ENCODE data around the gene RNU4-1.

Gene RNU4-1

DNA sequence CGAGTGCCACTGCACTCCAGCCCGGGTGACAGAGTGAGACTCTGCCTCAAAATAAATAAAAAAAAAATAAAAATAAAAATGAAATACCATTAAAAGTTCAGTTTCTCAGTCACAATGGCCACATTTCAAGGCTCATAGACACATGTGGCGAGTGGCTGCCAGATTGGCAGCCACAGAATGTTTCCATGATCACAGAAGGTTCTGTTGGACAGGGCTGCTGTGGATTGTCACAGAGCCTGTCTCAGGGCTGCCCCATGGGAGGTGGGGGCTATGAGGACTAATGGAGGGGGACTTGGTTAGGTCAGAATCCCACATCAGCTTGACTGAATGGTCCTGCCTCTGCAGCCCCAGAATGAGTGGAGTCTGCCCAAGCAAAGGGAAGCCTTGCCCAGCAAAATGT, 38.4 kb upstream of the RNU4-1 start:
- no peak overlapping the region for H3K4me2 ChIP-seq (ENCODE audit: low read length, poor library complexity, severe bottlenecking)
- H3K9me3 ChIP-seq (ENCODE audit: control insufficient read depth, low read length): no peaks in the 10 kb centered on the region
- H3K79me1 ChIP-seq (replicated peaks; ENCODE audit: low read length, poor library complexity, severe bottlenecking): no peaks in the 10 kb centered on the region
- H3K18ac ChIP-seq (ENCODE audit: low read depth in 1 of 2, low read length in 2 of 2): no peak overlapping the region
- H2AFZ ChIP-seq (ENCODE audit: low read depth, low read length): no peak overlapping the region
- no peak overlapping the region for H3K27ac ChIP-seq (ENCODE audit: low read length, poor library complexity, severe bottlenecking)
- H3K4me1 ChIP-seq (ENCODE audit: control insufficient read depth, insufficient read depth, low read depth, low read length): no peaks in the 10 kb centered on the region
- H3K23ac ChIP-seq (ENCODE audit: low read length in 2 of 2): no peak overlapping the region
- no peak overlapping the region for H2BK120ac ChIP-seq (ENCODE audit: low read depth, low read length)
- no peak overlapping the region for H3K14ac ChIP-seq (ENCODE audit: low read length in 2 of 2)
- no peak overlapping the region for H2BK5ac ChIP-seq (ENCODE audit: low read depth, low read length, poor library complexity, severe bottlenecking)
- no peak overlapping the region for H4K91ac ChIP-seq (ENCODE audit: low read length)
- no peak overlapping the region for H3K4me3 ChIP-seq (ENCODE audit: insufficient read depth in 1 of 2, low read depth in 1 of 2, low read length in 2 of 2)
- WGBS: 95% methylated on average over 1 of the region's 3 CpGs
- no peak overlapping the region for H2BK15ac ChIP-seq (ENCODE audit: low read depth, poor library complexity, severe bottlenecking)
- no peak overlapping the region for H3K4ac ChIP-seq (ENCODE audit: low read depth in 1 of 2, low read length in 2 of 2)
- H2AK5ac ChIP-seq (ENCODE audit: low read length, severe bottlenecking): no peak overlapping the region
- H3K36me3 ChIP-seq (ENCODE audit: control insufficient read depth in 1 of 2, insufficient read depth in 2 of 2, low read depth in 1 of 2, low read length in 2 of 2): no peaks in the 10 kb centered on the region
- H3K9ac ChIP-seq (ENCODE audit: low read length): no peak overlapping the region
- H4K8ac ChIP-seq (ENCODE audit: low read length): no peak overlapping the region
- no peak overlapping the region for H2BK12ac ChIP-seq (ENCODE audit: low read length in 2 of 2)
- H3K27me3 ChIP-seq (ENCODE audit: control insufficient read depth in 1 of 2, insufficient read depth in 1 of 2, low read length in 2 of 2): peaks cover 11 to 25% of the 10 kb centered on the region in 2 experiments
- DNase-seq: no peak

GRCh38 chr12:120328228-120328627, 35.2 kb upstream of the RNU4-1 start:
- Histone ChIP-seq H3K9me3 (ENCODE audit: control insufficient read depth, low read length) (no peaks in the 10 kb centered on the region), H3K79me1 (replicated peaks; ENCODE audit: low read length, poor library complexity, severe bottlenecking) (no peaks in the 10 kb centered on the region), H2BK5ac (ENCODE audit: low read depth, low read length, poor library complexity, severe bottlenecking) (no peak overlapping the region), H3K18ac (ENCODE audit: low read depth in 1 of 2, low read length in 2 of 2) (no peak overlapping the region), H3K4me1 (ENCODE audit: control insufficient read depth, insufficient read depth, low read depth, low read length) (peaks cover 4% of the 10 kb centered on the region), H2BK12ac (ENCODE audit: low read length in 2 of 2) (no peak overlapping the region), H3K4me2 (ENCODE audit: low read length, poor library complexity, severe bottlenecking) (no peak overlapping the region), H2AK5ac (ENCODE audit: low read length, severe bottlenecking) (no peak overlapping the region), H3K23ac (ENCODE audit: low read length in 2 of 2) (no peak overlapping the region), H3K4me3 (ENCODE audit: insufficient read depth in 1 of 2, low read depth in 1 of 2, low read length in 2 of 2) (no peak overlapping the region), H2BK120ac (ENCODE audit: low read depth, low read length) (no peak overlapping the region), H2AFZ (ENCODE audit: low read depth, low read length) (no peak overlapping the region), H4K91ac (ENCODE audit: low read length) (no peak overlapping the region), H3K36me3 (ENCODE audit: control insufficient read depth in 1 of 2, insufficient read depth in 2 of 2, low read depth in 1 of 2, low read length in 2 of 2) (no peaks in the 10 kb centered on the region), H3K27ac (ENCODE audit: low read length, poor library complexity, severe bottlenecking) (no peak overlapping the region), H3K9ac (ENCODE audit: low read length) (no peak overlapping the region), H2BK15ac (ENCODE audit: low read depth, poor library complexity, severe bottlenecking) (no peak overlapping the region), H3K27me3 (ENCODE audit: control insufficient read depth in 1 of 2, insufficient read depth in 1 of 2, low read length in 2 of 2) (peaks cover 11 to 20% of the 10 kb centered on the region in 2 experiments), H3K14ac (ENCODE audit: low read length in 2 of 2) (no peak overlapping the region), H4K8ac (ENCODE audit: low read length) (no peak overlapping the region), H3K4ac (ENCODE audit: low read depth in 1 of 2, low read length in 2 of 2) (no peak overlapping the region)
- DNase-seq: no peak
- 93% methylated on average over 4 of the region's 4 CpGs for WGBS

DNA sequence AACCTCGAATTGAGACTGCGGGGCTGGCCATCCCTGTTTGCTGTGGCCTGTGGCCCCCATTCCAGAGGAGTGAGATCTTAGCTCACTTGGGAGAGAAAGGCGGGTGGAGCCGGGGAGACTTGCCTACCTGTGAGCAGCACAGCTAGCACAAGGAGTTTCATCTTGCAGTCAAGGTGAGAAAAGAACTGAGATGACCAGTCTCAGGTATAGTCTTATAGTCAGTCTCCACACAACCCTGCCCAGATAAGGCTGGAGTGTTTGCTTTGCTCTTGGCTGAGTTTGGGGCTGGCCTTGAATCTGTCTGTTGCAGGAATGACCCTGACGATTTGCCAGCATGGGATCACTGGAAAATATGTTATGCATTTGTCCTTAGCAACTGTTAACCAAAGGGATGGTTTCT, 34.6 kb upstream of the RNU4-1 start, which contains the start of gene PLA2G1B:
Gene PLA2G1B (minus strand): TSS at position 187 of the 400 bp plus-strand sequence. CDS start 26 bp downstream, at position 161.
- H2BK12ac ChIP-seq (ENCODE audit: low read length in 2 of 2): no peak within 1 kb of the TSS
- DNase-seq: no peak
- H3K4me2 ChIP-seq (ENCODE audit: low read length, poor library complexity, severe bottlenecking): no peak within 1 kb of the TSS
- H3K4me3 ChIP-seq (ENCODE audit: insufficient read depth in 1 of 2, low read depth in 1 of 2, low read length in 2 of 2): no peak within 1 kb of the TSS
- no peak within 1 kb of the TSS for H3K14ac ChIP-seq (ENCODE audit: low read length in 2 of 2)
- no peaks in the 10 kb centered on the region for H3K79me1 ChIP-seq (replicated peaks; ENCODE audit: low read length, poor library complexity, severe bottlenecking)
- no peak within 1 kb of the TSS for H2BK5ac ChIP-seq (ENCODE audit: low read depth, low read length, poor library complexity, severe bottlenecking)
- no peak within 1 kb of the TSS for H3K23ac ChIP-seq (ENCODE audit: low read length in 2 of 2)
- H2AFZ ChIP-seq (ENCODE audit: low read depth, low read length): no peak within 1 kb of the TSS
- no peak within 1 kb of the TSS for H4K8ac ChIP-seq (ENCODE audit: low read length)
- H2BK15ac ChIP-seq (ENCODE audit: low read depth, poor library complexity, severe bottlenecking): no peak within 1 kb of the TSS
- H3K36me3 ChIP-seq (ENCODE audit: control insufficient read depth in 1 of 2, insufficient read depth in 2 of 2, low read depth in 1 of 2, low read length in 2 of 2): no peaks in the 10 kb centered on the region
- no peak within 1 kb of the TSS for H4K91ac ChIP-seq (ENCODE audit: low read length)
- H3K4me1 ChIP-seq (ENCODE audit: control insufficient read depth, insufficient read depth, low read depth, low read length): peaks cover 4% of the 10 kb centered on the region
- no peak within 1 kb of the TSS for H3K4ac ChIP-seq (ENCODE audit: low read depth in 1 of 2, low read length in 2 of 2)
- H3K9ac ChIP-seq (ENCODE audit: low read length): no peak within 1 kb of the TSS
- no peaks in the 10 kb centered on the region for H3K9me3 ChIP-seq (ENCODE audit: control insufficient read depth, low read length)
- H2BK120ac ChIP-seq (ENCODE audit: low read depth, low read length): no peak within 1 kb of the TSS
- peaks cover 11 to 19% of the 10 kb centered on the region in 2 experiments for H3K27me3 ChIP-seq (ENCODE audit: control insufficient read depth in 1 of 2, insufficient read depth in 1 of 2, low read length in 2 of 2)
- H2AK5ac ChIP-seq (ENCODE audit: low read length, severe bottlenecking): no peak within 1 kb of the TSS
- WGBS: 74% methylated on average over 4 of the region's 5 CpGs
- no peak within 1 kb of the TSS for H3K18ac ChIP-seq (ENCODE audit: low read depth in 1 of 2, low read length in 2 of 2)
- no peak within 1 kb of the TSS for H3K27ac ChIP-seq (ENCODE audit: low read length, poor library complexity, severe bottlenecking)

DNA sequence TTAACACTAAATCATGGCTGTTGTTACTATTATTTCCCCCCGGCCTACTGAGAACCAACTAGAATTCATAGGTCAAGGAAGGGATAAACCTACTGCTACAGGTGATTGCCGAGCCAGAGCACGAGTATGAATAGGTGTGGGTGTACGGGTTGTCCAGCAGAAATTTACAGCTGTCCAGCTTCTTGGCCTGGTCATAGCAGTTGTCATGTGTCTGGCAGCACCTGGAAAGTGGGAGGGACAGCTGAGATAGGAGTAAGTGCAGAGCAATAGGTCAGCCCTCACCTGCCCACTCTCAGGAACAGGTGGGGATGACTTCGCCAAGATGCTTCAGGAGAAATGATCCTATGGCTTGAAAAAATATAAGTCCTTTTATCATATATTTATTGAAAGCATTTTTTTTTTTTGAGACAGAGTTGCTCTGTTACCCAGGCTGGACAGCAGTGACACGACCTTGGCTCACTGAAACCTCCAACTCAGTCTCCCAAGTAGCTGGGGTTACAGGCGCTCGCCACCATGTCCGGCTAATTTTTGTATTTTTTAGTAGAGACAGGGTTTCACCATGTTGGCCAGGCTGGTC, 31.9 kb upstream of the RNU4-1 start:
- Histone ChIP-seq H2BK15ac (ENCODE audit: low read depth, poor library complexity, severe bottlenecking) (no peak overlapping the region), H3K79me1 (replicated peaks; ENCODE audit: low read length, poor library complexity, severe bottlenecking) (no peaks in the 10 kb centered on the region), H3K36me3 (ENCODE audit: control insufficient read depth in 1 of 2, insufficient read depth in 2 of 2, low read depth in 1 of 2, low read length in 2 of 2) (no peaks in the 10 kb centered on the region), H3K9me3 (ENCODE audit: control insufficient read depth, low read length) (no peaks in the 10 kb centered on the region), H3K4me1 (ENCODE audit: control insufficient read depth, insufficient read depth, low read depth, low read length) (peaks cover 4% of the 10 kb centered on the region), H3K23ac (ENCODE audit: low read length in 2 of 2) (no peak overlapping the region), H3K14ac (ENCODE audit: low read length in 2 of 2) (no peak overlapping the region), H4K91ac (ENCODE audit: low read length) (no peak overlapping the region), H2BK120ac (ENCODE audit: low read depth, low read length) (no peak overlapping the region), H3K4me3 (ENCODE audit: insufficient read depth in 1 of 2, low read depth in 1 of 2, low read length in 2 of 2) (no peak overlapping the region), H3K18ac (ENCODE audit: low read depth in 1 of 2, low read length in 2 of 2) (no peak overlapping the region), H3K4ac (ENCODE audit: low read depth in 1 of 2, low read length in 2 of 2) (no peak overlapping the region), H2AK5ac (ENCODE audit: low read length, severe bottlenecking) (no peak overlapping the region), H2BK5ac (ENCODE audit: low read depth, low read length, poor library complexity, severe bottlenecking) (no peak overlapping the region), H3K4me2 (ENCODE audit: low read length, poor library complexity, severe bottlenecking) (no peak overlapping the region), H3K27ac (ENCODE audit: low read length, poor library complexity, severe bottlenecking) (no peak overlapping the region), H4K8ac (ENCODE audit: low read length) (no peak overlapping the region), H2BK12ac (ENCODE audit: low read length in 2 of 2) (no peak overlapping the region), H3K9ac (ENCODE audit: low read length) (peak overlapping the region; percentile 82), H2AFZ (ENCODE audit: low read depth, low read length) (no peak overlapping the region), H3K27me3 (ENCODE audit: control insufficient read depth in 1 of 2, insufficient read depth in 1 of 2, low read length in 2 of 2) (peaks cover 0 to 17% of the 10 kb centered on the region in 2 experiments)
- DNase-seq: no peak
- WGBS: 73% methylated on average over 7 of the region's 9 CpGs
